CD4-positive, alpha-beta T cell treated with Interleukin-4 for 4 hours (primary cell): ENCODE results near the gene C7orf57.

Source experiments
- DNase-seq: peaks from one replicate; pipeline ENCODE4 v3.0.0-alpha.2; 2020

The C7orf57 gene

GRCh38 chr7:48038815-48039506, 3.6 kb downstream of the C7orf57 start:
- no peak for DNase-seq

GRCh38 chr7:48040944-48041652, 5.8 kb downstream of the C7orf57 start:
- DNase-seq, result no peak

GRCh38 chr7:48041653-48041970, 6.3 kb downstream of the C7orf57 start:
- no peak for DNase-seq

GRCh38 chr7:48042216-48042615, 6.9 kb downstream of the C7orf57 start:
- DNase-seq, result no peak

DNA sequence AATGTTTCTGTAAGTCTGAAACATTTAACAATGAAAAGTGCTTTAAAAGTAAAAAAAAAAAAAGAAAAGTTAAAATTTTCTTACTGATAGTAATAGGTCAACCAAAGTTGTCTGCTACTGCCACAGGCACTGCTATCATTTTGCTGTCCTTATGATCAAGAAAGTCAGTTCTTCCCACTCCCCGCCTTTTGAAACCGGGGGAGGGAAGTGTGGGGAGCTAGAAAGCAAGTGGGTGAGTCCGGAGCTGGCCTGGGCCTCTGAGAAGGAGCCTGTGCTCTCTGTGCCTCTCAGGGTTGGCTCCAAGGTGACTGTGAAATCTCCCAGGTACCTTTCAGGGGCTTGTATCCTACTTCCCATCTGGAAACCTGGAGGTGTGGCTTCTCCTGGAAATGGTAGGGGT, 7.3 kb downstream of the C7orf57 start:
- DNase-seq, result no peak

- no peak for DNase-seq
These were observed 9.9 kb downstream of the C7orf57 start for GRCh38 chr7:48045195-48045765.

DNA sequence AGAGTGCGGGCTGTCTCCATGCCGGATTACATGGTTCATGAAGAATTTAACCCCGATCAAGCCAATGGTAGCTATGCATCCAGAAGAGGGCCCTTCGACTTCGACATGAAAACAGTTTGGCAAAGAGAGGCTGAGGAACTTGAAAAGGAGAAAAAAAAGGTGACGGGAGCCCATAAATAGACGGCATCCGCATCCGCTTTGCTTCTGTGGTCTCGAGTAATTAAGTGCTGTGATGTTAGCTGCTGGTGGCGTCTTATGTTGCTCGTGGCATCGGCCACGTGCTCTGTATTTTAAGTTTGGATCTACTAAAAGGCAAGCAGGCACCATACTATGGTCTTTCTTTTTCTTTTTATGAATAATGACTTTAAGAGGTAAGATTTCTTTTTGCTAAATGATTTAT, 11.1 kb downstream of the C7orf57 start:
- DNase-seq, result peak; percentile 24

GRCh38 chr7:48048113-48048512, 12.8 kb downstream of the C7orf57 start:
- DNase-seq, result no peak

GRCh38 chr7:48049850-48050249, 14.5 kb downstream of the C7orf57 start:
- no peak for DNase-seq

GRCh38 chr7:48052748-48053147, 17.4 kb downstream of the C7orf57 start:
- peak; percentile 3 for DNase-seq

DNA sequence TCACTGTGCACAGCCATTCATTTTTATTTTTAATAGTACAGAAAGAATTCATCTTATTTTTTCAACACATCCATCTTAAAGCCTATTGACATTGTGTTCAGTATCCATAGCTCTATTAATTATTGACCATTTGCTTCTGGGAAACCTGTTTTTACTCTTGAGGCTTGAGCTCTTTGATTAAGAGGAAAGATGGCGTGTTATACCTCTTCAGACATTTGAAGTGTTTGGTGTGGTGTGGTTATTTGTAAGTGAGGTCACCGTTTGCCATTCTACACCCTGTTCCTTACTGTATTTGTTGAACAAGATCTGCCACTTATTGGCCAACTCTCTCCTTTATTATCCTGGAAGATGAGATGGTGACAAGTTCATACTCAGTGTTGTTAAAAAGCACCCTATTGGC, 18.4 kb downstream of the C7orf57 start:
- no peak for DNase-seq

DNA sequence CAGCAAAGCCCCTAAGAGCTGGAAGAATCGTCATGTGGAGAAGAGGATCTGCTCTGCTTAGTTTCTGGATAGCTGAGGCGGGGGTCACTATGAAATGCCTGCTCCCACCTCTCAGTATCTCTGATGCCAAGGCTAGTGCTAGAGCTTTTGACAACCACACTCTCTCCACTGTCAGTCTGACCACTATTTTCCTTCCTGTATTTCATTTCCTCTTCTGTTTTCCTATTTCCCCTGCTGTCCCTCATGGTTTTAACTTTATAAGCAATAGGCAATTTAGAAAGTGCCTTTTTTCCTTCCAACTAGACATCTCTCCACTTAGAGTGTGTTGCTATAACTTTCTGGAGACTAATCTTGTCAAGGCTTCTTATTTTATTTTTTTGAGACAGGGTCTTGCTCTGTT, 23.6 kb downstream of the C7orf57 start:
- DNase-seq, result no peak

DNA sequence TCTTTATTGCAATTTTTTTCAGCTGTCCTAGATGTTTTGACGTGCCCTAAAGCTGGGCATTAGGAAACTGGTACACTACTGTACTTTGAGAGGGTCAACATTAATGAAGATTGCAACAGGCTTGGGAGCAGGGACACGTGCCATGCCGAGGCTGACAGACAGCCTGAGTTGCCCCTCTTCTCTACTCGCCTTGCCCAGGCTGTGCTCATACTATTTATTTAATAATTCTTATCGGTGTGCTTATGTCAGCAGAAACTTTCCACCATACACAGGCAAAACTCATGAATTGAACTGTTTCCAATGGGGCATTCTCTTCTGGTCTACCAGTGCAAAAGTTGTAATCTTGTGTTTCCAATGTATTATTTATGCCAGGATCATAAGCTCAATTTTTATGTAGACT, 24.4 kb downstream of the C7orf57 start:
- DNase-seq, result no peak

DNA sequence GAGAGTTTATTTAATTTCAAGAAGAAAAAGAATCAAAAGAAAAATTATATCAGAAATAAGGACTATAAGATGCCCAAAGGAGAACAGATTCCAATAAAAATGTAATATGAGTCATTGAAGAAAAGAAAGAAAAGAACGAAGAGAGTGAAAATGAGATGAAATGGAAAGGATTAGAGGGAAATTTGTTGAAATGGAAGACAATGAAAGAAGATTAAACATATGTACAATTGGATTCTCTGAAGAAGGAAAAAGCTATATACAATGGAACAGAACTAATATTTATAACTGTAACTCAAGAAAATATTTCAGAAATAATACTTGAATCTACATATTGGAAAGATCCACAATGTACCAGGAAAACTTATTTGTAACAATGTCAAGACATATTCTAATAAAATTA, 28.6 kb downstream of the C7orf57 start:
- DNase-seq, result no peak

GRCh38 chr7:48067475-48067874, 32.1 kb downstream of the C7orf57 start:
- DNase-seq, result no peak

DNA sequence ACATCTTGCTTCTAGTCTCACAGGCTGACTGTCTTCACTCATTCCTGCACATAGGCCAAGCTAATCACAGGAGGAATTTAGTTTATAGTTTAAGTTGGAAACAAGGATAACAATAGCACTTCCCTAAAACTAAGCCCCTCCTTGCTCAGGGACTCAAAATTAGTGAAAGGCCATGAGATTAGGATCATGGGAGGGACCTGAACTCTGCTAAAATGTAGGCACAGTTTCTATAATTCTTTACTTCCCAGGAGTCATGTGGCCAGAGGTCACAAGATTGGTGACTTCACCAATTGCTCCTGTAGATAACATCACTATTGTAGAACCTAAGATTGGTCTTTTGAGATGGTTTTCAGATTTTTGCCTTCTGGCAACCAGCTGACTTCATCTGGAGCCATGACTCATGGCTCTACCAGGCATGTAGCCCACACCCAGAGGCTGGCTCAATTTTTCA, 38.9 kb downstream of the C7orf57 start:
- DNase-seq, result no peak

GRCh38 chr7:48077423-48077822, 42.1 kb downstream of the C7orf57 start:
- DNase-seq, result no peak

- DNase-seq, result no peak
These were observed 43.1 kb downstream of the C7orf57 start for GRCh38 chr7:48078470-48078869.

GRCh38 chr7:48082378-48082777, 47.0 kb downstream of the C7orf57 start:
- DNase-seq, result peak; percentile 23

- DNase-seq, result peak; percentile 55
These were observed 47.9 kb downstream of the C7orf57 start for GRCh38 chr7:48083114-48083830.

GRCh38 chr7:48084727-48085432, 49.5 kb downstream of the C7orf57 start:
- DNase-seq, result peak; percentile 93

DNA sequence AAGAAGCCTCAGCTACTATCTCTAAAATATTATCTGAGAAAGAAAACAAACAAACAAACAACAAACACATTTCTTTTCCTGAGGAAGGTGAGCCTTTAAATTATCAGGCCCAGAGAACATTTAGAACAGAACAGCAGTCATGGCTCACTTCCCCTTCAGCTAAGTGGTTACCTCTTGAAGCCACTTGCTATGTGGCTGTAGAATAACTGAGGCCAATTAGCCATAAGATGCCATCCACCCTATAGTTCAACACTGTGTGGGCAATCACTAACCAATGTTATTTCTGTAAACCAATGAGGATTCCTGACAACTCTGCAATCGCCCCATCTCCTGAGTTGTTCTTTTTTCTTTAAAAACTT, 50.1 kb downstream of the C7orf57 start:
- DNase-seq, result no peak

DNA sequence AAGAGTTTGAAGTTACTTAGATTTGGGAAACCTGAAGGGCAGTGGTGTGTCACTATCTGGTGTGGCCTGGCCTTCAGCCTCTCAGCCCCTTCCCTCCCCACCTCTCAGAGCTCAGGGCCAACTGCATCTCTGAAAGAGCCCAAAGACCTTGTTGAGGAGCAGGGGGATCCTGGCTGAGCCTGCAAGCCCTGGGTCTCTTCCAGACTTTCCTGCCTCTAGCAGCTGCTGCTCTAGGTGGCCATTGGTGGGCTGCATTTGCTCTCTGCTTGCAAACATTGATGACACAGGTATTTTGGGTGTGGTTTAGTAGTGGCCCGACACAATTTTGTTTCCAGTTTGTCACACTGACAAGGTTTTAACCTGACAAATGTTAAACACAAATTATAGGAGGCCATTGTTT, 50.6 kb downstream of the C7orf57 start:
- DNase-seq, result no peak
